OCI-LY7 (cell line): Measurements from ENCODE around the gene HACD3. TPM values are rescaled to one million over a fixed set of nuclear protein-coding genes. Genes with fewer than 3 reads are reported as not detected.

ENCODE experiments used
- BruUV-seq: library from RNA; stranded (reverse); fragments of 400-500 nt; replicated peaks from 2 replicates; lab custom pipeline; 2021; lab: Mats Ljungman, UMichigan
- CTCF ChIA-PET: fragments of 300-600 bp; sonication (Branson Sonifier 250); formaldehyde crosslinking; loops from one replicate; lab custom pipeline; 2022; ENCODE audit warnings: antibody characterized with exemption; ENCODE audit not compliant: unreplicated experiment; lab: Charles Lee
- POLR2A ChIA-PET: fragments of 300-600 bp; sonication (Branson Sonifier 250); formaldehyde crosslinking; loops from one replicate; lab custom pipeline; 2022; ENCODE audit warnings: antibody characterized with exemption; lab: Charles Lee
- DNase-seq: peaks from one replicate; pipeline ENCODE4 v3.0.0-alpha.2; 2015; ENCODE audit warnings: low spot score
- H2AFZ ChIP-seq: fragments of 200-600 bp; sonication (generic), shearing (Covaris generic); 2 replicates; pipeline ENCODE4 v1.6.1; 2014; ENCODE audit warnings: mild to moderate bottlenecking, antibody characterized with exemption, low read length, moderate library complexity
- H3K27ac ChIP-seq: fragments of 200-600 bp; sonication (generic); 2 replicates; pipeline ENCODE4 v1.5.1; 2014; ENCODE audit warnings: mixed run types, low read depth, mild to moderate bottlenecking, moderate library complexity, low read length, inconsistent platforms; ENCODE audit not compliant: poor library complexity, severe bottlenecking
- H3K36me3 ChIP-seq: fragments of 200-600 bp; sonication (generic); 2 replicates; pipeline ENCODE4 v1.6.1; 2014; ENCODE audit warnings: mild to moderate bottlenecking, antibody characterized with exemption, low read length, moderate library complexity, mixed read lengths; ENCODE audit not compliant: insufficient read depth
- H3K4me1 ChIP-seq: fragments of 200-600 bp; sonication (generic); 2 replicates; pipeline ENCODE4 v1.5.1; 2014; ENCODE audit warnings: mild to moderate bottlenecking, low read length; ENCODE audit not compliant: insufficient read depth, poor library complexity, severe bottlenecking
- H3K4me2 ChIP-seq: fragments of 200-600 bp; sonication (generic); 2 replicates; pipeline ENCODE4 v1.6.1; 2014; ENCODE audit warnings: mild to moderate bottlenecking, low read length
- H3K4me3 ChIP-seq: fragments of 200-600 bp; sonication (generic); 2 replicates; pipeline ENCODE4 v1.5.1; 2014; ENCODE audit warnings: mild to moderate bottlenecking, low read depth, low read length; ENCODE audit not compliant: poor library complexity, severe bottlenecking
- H3K79me2 ChIP-seq: fragments of 200-600 bp; sonication (generic); 2 replicates; pipeline ENCODE4 v1.6.1; 2016; ENCODE audit warnings: low read depth, mild to moderate bottlenecking, low read length, moderate library complexity, mixed read lengths; ENCODE audit not compliant: insufficient read depth
- H3K9me2 ChIP-seq: fragments of 200-600 bp; sonication (generic); 2 replicates; pipeline ENCODE4 v1.6.1; 2016; ENCODE audit warnings: mild to moderate bottlenecking, low read length, mixed read lengths; ENCODE audit not compliant: insufficient read depth
- H3K9me3 ChIP-seq: fragments of 200-600 bp; sonication (generic); 2 replicates; pipeline ENCODE4 v1.6.1; 2014; ENCODE audit warnings: mild to moderate bottlenecking, mixed run types, low read length, mixed read lengths
- H4K20me1 ChIP-seq: fragments of 200-600 bp; sonication (generic); 2 replicates; pipeline ENCODE4 v1.6.1; 2014; ENCODE audit warnings: mild to moderate bottlenecking, antibody characterized with exemption, low read length, moderate library complexity, mixed read lengths; ENCODE audit not compliant: insufficient read depth
- CTCF ChIP-seq: fragments of 200-600 bp; sonication (generic); conservative IDR thresholded peaks from 2 replicates; pipeline ENCODE4 v1.5.1; 2014; ENCODE audit warnings: mild to moderate bottlenecking, antibody characterized with exemption, low read length, moderate library complexity, mixed read lengths
- EZH2phosphoT487 ChIP-seq: fragments of 200-600 bp; sonication (generic); IDR thresholded peaks from 2 replicates; pipeline ENCODE4 v1.6.1; 2018; ENCODE audit warnings: low read depth, borderline replicate concordance, mild to moderate bottlenecking, mixed run types, antibody characterized with exemption, low read length, moderate library complexity, mixed read lengths
- intact Hi-C: fragments of 100-400 bp; cut with micrococcal nuclease; formaldehyde crosslinking; loops from one replicate; pipeline ENCODE4 v1.10.0; 2022; ENCODE audit not compliant: unreplicated experiment
- total RNA-seq, 2 experiments: library from RNA; depleted of rRNA in 1 of 2; stranded (reverse); fragments of >200 nt in 1 of 2; shearing (Covaris generic) in 1 of 2; gene quantifications; 2 replicates each; pipeline ENCODE4 v1.2.3, GENCODE V29; 2014 to 2022

Gene HACD3
- total RNA-seq, 2 experiments from 2014 or later: 29.2 to 50.5 TPM

GRCh38 chr15:65556622-65557021 is 26.4 kb downstream of the HACD3 start:
- no TSS peak for BruUV-seq
- no peak for TF ChIP-seq EZH2phosphoT487
- TF ChIP-seq CTCF: no peak
- Histone ChIP-seq H3K4me1 (no peaks in the 10 kb centered on the region), H4K20me1 (no peaks in the 10 kb centered on the region), H3K9me2 (no peaks in the 10 kb centered on the region), H3K4me3 (no peak overlapping the region), H3K4me2 (no peak overlapping the region), H3K27ac (no peak overlapping the region), H3K79me2 (no peaks in the 10 kb centered on the region; the same call in 1 of the 2 replicates), H2AFZ (no peak overlapping the region), H3K36me3 (peaks cover 63% of the 10 kb centered on the region), H3K9me3 (no peaks in the 10 kb centered on the region)
- ChIA-PET POLR2A (interaction anchor here (0.8 kb wide), 1 partner anchor 26 kb away, joined by 3 read pairs; the partner anchor contains the start of gene HACD3), CTCF (no interaction called here)
- DNase-seq: no peak
- intact Hi-C loops: no loop called here

GRCh38 chr15:65558336-65558735 is 28.1 kb downstream of the HACD3 start:
- H3K4me2 ChIP-seq: no peak overlapping the region
- intact Hi-C loops: no loop called here
- H3K36me3 ChIP-seq: peaks cover 73% of the 10 kb centered on the region
- POLR2A ChIA-PET: interaction anchor here (0.5 to 1.0 kb wide), 2 partner anchors 12 to 16 kb away, joined by 3 read pairs; no protein-coding TSS in a partner anchor
- no peak overlapping the region for H2AFZ ChIP-seq
- H4K20me1 ChIP-seq: no peaks in the 10 kb centered on the region
- TF ChIP-seq EZH2phosphoT487 (no peak), CTCF (no peak)
- H3K79me2 ChIP-seq: no peaks in the 10 kb centered on the region; the same call in 1 of the 2 replicates
- H3K9me2 ChIP-seq: no peaks in the 10 kb centered on the region
- CTCF ChIA-PET: no interaction called here
- no peak overlapping the region for H3K4me3 ChIP-seq
- no peaks in the 10 kb centered on the region for H3K4me1 ChIP-seq
- no peak overlapping the region for H3K27ac ChIP-seq
- no TSS peak for BruUV-seq
- H3K9me3 ChIP-seq: no peaks in the 10 kb centered on the region
- DNase-seq: no peak

- Histone ChIP-seq H3K36me3 (peaks cover 73% of the 10 kb centered on the region), H3K79me2 (no peaks in the 10 kb centered on the region), H4K20me1 (no peaks in the 10 kb centered on the region), H3K9me3 (no peaks in the 10 kb centered on the region), H3K9me2 (no peaks in the 10 kb centered on the region), H3K4me2 (no peak overlapping the region), H3K27ac (no peak overlapping the region), H3K4me1 (no peaks in the 10 kb centered on the region), H2AFZ (no peak overlapping the region), H3K4me3 (no peak overlapping the region)
- ChIA-PET POLR2A (interaction anchor here (0.7 to 1.0 kb wide), 4 partner anchors 9 to 26 kb away, joined by 3 to 4 read pairs (median 4); no protein-coding TSS in a partner anchor), CTCF (interaction anchor here (1.0 kb wide), 1 partner anchor 13 kb away, joined by 3 read pairs; no protein-coding TSS in a partner anchor)
- TF ChIP-seq CTCF (no peak), EZH2phosphoT487 (no peak)
- intact Hi-C loops: no loop called here
- BruUV-seq: no TSS peak
- no peak for DNase-seq
These were observed 28.9 kb downstream of the HACD3 start for GRCh38 chr15:65558997-65559760.
